NCI-H748 (cell line): ENCODE results near the gene ABCB1.

Experiments used
- DNase-seq: peaks from one replicate; lab custom pipeline; 2025; ENCODE audit not compliant: unreplicated experiment; lab: John Stamatoyannopoulos, UW

Gene ABCB1

DNA sequence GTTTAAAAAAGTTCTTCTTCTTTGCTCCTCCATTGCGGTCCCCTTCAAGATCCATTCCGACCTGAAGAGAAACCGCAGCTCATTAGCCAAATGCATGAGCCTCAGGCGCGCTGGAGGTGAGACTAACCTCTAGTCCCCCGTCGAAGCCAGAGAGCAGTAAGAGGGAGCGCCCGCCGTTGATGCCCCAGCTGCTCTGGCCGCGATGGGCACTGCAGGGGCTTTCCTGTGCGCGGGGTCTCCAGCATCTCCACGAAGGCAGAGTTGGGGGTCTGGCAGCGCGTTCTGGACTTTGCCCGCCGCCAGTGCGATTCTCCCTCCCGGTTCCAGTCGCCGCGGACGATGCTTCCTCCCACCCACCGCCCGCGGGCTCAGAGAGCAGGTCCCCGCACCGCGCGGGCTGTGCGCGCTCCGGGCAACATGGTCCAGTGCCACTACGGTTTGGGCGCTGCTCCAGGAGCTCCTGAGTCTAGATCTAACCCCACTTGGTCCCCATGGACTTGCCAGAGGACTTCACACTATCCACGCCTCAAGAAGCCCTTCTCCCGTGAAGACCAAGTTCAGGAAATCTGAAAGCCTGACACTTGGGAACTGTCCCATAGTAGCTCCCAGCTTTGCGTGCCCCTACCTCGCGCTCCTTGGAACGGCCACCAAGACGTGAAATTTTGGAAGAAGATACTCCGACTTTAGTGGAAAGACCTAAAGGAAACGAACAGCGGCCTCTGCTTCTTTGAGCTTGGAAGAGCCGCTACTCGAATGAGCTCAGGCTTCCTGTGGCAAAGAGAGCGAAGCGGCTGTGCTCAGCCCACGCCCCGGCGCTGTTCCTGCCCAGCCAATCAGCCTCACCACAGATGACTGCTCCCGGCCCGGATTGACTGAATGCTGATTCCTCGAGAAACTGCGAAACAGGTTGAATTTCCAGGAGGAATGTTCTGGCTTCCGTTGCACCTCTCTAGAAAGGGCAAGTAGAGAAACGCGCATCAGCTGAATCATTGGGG lies at the start of gene ABCB1:
ABCB1 (minus strand) TSS at position 755 of the 995 bp plus-strand sequence; CDS start at position 55, 700 bp downstream.
- DNase-seq: peak; percentile 47

DNA sequence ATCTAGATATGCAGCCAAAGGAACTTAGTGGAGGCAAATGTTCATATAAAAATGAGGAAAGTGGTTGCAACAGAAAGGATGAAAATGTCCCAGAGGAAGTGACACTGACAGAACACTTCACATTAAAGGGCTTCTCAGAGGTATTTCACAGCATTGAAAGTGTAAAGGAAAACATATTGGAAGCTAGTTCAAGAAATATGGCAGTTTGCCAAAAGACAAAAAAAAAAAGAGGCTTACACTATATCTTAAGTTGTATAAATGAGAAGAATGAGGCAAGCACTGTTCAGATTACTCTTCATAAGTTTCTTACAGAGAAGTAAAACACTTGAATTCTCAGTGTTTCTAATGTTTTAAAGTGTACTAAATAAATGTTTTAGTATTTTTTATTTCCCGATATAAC lies 47.6 kb upstream of the ABCB1 start:
- no peak for DNase-seq

DNA sequence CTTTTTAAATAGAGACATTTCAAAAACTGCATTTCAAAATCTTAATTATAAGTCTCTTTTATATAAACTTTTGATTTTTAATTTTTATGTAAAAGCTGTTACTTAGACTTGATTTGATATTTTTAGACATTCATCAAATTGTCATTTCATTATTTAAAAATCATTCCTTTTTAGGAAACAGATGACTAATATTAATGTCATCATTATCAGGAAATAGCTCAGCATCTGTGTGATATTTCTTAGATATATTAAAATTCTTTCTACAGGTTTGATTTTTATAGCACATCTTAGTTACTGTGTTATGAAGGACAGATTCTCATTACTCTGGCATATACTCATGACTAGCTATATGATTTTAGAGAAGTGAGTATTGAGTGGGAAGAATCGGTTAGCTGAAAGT lies 44.8 kb upstream of the ABCB1 start:
- no peak for DNase-seq

DNA sequence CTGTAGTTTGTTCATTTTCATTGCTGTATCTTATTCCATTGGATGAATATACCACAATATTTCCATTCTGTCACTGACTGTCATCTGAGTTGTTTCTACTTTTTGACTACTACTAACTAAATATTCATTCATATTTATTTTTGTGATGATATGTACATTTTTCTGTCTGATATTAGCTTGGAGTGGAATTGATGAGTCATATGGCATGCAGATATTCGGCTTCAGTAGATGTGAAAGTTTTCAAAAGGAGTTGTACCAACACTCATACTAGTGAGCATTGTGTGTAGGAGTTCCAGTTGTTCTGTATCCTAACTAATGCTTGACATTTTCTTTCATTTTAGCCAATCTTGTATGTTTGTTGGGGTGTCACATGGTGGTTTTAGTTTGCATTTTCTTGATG lies 35.2 kb upstream of the ABCB1 start:
- DNase-seq: no peak

DNA sequence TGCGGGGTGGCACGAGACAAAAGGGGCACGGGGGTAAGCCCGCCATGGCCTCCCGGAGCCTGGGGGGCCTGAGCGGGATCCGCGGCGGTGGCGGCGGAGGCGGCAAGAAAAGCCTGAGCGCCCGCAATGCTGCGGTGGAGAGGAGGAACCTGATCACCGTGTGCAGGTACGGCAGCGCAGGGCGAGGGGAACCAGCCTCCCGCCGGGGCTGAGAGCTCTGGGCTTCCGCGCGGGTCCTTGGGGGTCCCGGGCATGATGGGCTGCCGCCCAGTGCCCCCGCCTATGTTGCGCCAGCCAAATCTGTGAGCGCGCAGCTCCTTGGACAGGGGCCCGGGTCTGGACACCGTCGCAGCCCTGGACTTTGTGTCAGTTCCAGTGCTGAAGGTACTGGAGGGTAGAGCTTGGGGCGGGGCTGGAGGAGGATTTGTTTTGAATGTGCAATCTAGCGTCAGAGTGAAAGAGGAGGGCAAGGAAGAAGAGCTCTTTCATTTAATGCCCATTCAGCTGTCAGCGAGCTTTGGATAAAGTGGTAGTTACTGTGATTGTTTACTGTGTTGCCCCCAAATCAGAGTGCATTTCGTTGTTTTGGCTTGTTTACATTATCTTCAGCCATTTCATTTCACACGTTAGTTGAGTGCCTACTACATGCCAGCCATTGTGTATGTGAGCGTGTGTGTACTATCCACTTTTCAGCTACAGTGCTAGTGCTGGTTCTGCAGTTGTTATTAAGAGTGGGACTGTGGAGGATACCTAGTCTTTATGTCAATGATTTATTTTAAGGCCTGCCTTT lies 28.3 kb upstream of the ABCB1 start:
- peak; percentile 74 for DNase-seq

DNA sequence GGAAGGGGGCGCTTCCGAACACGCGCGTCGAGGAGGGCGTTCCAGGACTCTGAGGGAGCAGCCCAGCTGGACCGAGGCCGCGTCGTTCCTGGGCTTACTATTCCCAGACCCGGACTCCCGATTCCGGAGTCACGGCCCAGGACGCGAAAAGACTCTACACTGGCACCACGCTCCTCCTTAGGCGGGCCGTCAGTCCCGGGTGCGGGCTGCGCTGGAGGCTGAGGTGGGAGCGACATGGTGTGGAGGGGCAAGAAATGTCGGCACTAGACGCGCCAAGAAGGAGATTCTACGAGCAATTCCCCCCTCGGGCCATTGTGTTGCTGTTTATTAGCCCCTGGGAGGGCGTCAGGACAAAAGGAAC lies 26.9 kb upstream of the ABCB1 start:
- DNase-seq: no peak

DNA sequence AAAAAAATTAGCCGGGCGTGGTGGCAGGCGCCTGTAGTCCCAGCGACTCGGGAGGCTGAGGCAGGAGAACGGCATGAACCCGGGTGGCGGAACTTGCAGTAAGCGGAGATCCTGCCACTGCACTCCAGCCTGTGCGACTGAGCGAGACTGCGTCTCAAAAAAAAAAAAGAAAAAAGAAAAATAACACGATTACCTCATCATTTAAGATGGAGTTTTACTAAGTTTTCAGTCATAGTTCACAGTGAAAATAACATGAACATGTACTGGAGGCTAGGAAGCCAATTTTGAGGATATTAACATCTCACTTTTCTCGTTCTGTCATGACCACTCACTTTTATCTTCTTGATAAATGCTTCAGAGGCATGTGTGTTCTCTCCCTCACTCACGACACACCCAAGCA lies 24.4 kb upstream of the ABCB1 start:
- DNase-seq: no peak

DNA sequence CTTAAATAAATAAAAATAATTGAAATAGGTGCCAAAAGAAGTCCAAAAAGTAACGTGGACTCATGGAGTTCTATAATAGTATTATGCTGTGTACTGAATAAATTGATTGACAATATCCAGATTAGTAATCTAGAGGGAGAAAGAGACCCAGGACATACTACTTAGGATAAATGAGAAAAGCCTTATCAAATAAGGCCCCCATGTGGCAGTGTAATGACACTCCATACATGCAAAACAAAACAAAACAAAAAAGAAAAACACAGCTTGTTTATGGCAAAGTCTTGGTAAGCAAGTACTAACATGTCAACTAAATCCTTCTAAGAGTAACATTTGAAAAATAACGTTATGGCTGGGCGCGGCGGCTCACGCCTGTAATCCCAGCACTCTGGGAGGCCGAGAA lies 23.9 kb upstream of the ABCB1 start:
- no peak for DNase-seq

DNA sequence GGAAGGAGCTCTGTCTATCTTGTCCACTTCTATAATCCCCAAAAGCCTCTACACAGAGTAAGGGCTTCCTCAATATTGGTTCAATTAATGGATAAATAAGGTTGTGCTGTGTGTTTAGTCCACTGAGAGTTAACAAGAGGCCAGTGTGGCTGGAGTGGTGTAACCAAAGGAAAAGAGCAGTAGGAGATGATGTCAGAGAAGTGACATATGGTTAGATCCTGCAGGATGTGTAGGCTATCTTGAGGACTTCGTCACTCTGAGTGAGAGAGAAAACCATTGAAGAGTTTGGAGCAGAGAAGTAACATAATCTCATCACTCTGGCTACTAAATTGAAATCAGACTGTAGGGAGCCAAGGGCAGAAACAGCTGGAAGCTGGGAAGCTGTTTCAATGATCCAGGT lies 14.5 kb upstream of the ABCB1 start:
- DNase-seq: no peak

DNA sequence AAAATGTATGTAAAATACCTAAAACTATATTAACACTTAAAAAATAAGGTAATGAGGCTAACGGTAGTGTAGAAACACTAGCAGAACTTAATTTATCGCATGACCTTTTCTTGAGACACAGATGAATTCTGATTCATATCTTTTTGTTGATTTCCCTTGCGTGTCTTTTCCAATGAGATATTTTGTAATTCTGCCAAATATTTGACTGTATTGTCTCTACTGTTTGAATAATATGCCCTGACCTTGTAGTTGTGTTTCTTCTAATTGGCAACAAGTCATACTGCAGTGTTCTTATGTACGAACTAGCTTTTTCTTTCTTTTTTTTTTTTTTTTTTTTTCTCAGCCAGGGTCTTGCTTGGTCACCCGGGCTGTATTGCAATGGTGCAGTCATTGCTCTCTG lies 9.2 kb upstream of the ABCB1 start:
- no peak for DNase-seq

DNA sequence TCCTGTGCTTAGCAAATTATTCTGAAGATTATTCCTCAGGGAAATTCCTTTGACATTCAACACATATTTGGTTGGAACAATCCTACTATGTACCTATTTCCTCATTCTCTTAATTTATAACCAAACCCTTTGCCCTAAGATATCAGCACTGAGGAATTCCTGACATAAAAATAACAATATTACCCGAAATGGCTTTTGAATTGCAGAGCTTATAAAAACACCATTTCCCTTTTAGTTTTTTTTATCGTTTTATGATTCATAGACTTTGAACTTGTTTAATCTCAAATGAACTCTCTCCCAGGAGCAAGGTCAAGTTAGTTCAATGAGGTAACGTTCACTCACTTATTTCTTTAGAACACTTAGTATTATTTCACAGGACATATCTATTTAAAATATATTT lies 7.7 kb upstream of the ABCB1 start:
- no peak for DNase-seq

DNA sequence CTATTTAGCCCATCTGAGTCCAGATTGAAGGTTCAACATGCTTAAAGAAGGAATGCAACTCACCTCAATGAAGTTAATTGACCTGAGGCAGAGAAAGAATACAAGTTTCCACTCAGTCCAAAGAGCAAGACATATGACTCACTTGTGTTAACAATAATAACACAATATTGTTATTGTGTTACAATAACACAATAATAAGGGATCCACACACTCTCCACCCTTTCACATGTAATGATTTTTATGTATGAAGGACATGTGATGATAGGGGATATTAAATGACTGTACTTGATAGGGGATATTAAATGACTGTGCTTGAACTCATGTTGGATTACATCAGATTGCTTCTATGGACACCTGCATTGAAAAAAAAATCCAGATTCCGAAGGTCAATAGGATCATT lies 3.6 kb upstream of the ABCB1 start:
- no peak for DNase-seq

DNA sequence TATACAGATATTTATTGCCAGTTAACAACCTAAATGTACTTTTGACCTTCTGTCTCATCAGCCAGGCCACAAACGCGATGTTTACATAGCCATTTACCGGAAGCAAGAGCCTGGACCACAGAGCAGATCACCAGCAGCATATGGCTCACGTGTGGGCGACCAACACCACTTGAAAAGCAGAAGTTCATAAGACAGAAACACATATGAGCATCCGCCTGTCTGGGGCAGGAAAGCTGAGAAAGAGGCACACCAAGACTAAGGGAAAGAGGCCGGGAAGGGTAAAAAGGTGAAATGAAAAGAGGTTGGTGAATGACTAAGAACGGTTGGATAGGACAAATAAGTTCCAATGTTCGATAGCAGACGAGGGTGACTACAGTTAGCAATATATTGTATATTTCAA lies 1.3 kb downstream of the ABCB1 start:
- DNase-seq: peak; percentile 27

DNA sequence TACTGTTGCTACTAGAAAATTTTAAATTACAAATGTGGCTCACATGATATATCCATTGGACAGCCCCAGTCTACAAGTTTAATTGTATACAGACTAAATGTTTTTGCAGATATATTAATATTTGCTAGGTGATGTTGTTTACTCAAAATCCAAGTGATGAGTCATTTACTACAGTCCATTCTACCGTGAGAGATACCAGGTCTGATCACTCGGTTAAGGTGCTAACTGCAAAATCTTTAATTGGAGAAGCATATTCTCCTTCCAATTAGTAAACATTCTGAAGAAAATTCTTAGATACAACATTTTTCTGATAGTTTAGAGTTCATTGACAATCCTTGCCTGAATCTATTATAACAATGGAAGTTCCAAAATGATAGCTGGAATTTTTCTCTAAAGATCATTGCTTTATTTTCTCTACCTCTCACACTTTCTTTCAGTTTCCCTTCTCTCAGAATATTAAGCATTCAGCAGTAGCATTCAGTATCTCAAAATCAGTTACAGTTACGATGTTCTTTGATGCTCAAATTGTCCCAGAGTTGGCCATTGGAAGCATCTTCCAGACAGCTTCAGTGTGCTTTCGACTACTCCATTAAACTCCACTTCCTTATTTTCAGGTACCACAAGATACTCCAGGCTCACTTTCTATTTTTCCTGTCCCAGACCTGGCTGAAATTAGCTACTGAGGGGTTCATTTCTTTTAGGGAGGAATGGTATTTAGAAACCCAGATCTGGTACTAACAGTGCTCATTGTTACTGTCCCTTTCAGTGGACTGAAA lies 2.3 kb downstream of the ABCB1 start:
- DNase-seq: no peak

DNA sequence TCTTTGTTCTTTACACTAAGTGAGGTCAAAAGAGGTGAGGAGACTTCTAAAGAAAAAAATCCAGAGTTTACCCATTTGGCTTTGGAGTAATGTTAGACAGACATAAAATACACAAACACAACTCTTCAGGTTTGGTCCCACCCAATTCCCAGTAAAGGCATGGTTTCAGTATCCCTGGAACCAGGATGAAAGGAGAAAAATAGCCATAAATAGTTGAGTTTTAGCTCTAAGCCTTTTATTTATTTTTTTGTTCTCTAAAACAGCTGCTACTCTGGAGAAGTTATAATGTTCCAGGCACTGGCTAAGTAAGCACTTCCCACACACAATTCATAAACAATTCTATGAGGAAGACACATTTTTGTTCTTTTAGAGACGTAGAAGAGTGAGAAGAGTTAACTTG lies 4.0 kb downstream of the ABCB1 start:
- DNase-seq: no peak

DNA sequence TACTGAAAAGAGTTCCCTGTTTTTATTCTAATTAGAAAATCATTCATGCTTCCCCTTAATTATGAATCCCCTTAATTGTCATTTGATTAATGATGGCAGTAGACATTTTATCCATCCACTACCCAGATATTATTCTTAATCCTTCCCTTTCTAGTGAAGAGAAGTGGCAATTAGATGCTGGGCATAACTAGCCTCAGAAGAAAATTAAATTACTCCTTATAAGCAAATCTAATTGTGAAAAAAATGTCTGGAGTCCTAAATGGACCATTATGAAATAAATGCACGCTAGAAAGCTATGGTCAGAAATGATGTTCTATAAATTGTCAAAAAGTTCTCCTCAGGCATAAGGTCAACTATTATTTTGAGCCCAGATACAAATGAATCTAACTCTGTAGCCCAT lies 4.5 kb downstream of the ABCB1 start:
- DNase-seq: no peak

DNA sequence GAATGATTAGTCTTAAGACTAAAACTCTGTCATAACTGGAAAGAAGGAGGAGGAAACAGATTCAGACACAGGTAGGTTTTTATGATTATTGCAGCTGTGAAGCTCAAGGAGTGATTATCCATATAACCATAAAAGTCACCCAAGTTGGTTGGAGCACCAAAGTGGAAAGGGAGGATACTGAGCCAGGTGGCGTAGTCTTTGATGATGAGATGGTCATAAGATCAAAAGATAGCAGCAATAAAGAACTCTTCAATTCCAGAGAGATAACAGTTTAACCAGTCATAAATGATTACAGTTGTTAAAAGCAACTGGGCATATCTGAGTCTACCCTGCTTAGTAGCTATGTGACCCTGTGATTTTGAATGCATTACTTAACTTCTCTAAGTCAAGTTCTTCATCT lies 8.4 kb downstream of the ABCB1 start:
- DNase-seq: no peak

DNA sequence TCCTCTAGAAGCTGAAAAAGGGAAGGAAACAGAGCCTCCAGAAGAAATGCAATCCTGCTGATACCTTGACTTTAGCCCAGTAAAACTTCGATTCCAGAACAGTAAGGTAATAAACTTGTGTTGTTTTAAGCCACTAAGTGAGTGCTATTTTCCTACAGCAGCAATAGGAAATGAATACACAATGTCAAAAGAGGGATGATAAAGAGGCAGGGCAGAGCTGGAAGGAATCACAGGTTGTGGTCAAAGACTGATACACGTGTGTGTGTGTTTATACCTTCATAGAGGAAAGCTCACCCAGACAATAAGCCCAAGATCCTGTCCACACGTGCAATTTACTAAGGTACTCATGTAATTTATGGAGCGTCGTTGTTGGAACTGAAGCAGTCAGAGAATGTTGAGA lies 9.5 kb downstream of the ABCB1 start:
- DNase-seq: no peak

DNA sequence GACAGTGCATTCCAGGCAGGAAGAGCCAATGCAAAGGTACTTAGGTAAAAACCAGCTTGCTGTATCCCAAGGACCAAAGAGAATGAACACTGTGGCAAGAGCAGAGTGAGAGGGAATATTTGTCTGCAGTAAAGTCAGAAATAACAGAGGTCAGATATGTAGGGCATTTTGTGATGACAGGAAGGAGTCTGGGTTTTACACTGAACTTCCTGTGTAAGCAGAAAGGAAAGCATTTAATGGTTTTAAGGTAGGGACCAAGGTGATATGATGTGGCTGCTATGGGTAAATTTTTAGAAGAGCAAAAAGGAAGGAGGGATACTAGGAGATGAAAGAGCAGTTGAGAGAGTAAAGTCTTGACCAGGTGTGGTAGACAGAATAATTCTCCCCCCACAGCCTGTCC lies 10.1 kb downstream of the ABCB1 start:
- no peak for DNase-seq

DNA sequence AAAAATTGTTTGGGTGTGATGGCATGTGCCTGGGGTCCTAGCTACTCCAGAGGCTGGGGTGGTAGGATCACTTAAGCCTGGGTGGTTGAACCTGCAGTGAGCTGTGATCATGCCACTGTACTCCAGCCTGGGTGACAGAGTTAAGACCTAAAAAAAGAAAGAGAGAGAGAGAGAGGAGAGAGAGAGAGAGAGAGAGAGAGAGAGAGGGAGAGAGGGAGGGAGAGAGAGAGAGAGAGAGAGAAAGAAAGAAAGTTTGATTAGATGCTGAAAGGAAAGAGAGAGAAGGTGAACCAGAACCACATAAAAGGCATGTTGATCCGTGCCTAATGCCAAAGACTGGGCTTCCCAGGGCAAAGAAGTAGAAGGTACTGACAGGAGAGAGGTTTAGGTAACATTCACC lies 11.1 kb downstream of the ABCB1 start:
- DNase-seq: no peak

DNA sequence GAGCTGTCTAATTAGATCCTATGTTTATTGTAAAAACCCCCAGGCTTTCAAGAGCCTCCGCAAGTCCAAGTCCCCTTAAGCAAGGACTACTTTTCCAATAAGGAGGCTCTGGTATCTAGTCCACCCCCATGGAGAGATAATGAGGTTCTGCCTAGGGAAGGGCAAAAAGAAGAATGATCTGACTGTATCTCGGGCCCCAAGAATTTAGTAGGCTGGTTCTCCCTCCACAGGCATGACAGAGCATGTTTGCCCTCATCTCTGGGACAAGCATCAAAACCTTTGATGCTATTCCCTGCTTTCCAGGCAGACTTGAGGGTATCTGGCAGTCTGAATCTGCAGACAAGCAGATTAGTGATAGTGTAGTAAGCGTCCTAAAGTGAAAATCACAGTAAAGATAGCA lies 19.0 kb downstream of the ABCB1 start:
- DNase-seq: no peak
